ENCODE results near the gene TJP2. TPM values are rescaled to one million over a fixed set of nuclear protein-coding genes. Genes with fewer than 3 reads are reported as not detected.

The TJP2 gene
- total RNA-seq, 1 experiment from 2014 or later = 18.3 TPM

DNA sequence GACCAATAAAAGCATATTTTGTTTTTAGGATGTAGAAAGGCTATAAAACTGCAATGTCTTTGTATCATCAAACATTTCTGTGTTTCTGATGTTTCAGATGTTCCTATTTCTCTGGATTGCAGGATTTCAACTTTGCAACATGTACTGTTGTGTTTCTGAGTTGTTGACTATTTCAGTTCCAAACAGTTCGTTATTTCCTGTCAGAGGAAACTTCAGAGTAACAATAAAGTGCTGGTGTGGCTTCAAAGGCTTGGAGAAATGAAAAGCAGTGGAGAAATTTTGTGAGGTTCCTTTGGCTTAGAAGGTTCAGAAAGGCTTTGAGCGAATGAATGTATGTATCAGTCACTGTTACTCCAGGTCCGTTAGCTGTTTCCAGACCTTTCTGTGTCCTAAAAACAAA lies 17.2 kb downstream of the TJP2 start:
- DNase-seq (ENCODE audit: low read depth) = no peak

DNA sequence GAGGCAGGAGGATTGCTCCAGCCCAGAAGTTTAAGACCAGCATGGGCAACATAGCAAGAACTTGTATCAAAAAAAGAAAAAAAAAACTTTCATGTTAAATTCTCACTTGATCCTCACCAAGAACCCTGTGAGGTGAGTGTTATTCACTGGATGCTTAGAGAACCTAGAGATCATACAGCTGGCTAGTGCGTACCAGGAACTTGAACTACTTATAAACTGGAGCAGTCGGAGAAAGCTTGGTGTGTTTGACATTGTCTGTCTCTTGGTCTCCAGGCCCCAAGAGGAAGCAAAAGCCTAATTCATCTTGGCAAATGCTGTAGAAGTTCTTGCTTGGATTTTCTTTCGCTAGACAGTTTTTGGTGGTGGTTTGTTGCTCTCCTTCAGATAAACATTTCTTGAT lies 18.1 kb downstream of the TJP2 start:
- no peak for DNase-seq (ENCODE audit: low read depth)

DNA sequence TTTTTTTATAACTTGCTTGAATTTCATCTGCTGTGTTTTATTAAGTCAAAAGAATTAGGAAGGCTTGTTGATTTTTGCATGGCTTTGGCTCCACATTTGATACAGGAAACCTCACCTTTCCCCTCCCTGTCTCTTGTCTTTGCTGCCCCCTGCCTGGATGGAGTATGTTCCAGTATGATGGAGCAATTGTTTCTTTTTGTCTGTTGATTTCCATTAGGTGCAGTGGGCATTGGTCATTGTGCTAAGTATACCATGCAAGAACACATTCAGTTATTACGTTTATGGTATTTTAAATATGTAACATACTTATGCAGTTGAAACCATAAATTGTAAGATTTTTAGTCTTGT lies 19.6 kb downstream of the TJP2 start:
- DNase-seq (ENCODE audit: low read depth) = no peak

DNA sequence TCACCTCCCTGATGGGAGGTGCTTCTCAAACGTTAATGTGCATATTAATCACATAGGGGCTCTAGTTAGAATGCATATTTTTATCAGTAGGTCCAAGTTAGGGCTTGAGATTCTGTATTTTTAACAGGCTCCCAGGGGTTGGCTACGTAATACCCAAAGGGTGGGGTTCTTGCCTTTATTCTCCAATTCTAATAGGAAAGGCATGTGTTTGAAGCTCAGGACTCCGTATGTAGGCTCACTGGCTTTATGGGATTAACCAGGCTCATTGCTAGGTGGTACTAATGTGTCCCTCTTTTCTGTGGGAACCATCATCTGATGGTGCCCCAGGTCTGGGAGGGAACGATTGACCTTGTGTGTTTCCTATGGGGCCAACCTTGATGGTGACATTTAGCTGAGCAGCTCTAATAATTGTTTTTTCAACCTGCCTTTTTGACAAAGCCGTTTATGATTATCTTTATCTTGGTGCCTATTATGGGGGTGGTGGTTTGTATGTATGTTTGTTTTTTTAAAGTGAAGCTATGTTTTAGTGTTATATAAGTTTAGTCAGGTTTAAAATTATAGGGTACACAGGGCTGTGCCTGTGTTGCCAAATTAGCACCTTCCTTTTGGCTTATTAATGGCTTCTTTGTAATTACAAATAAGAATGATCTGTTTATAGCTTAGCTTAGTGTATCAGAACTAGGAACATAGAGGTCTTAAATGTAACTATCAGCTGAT lies 20.8 kb downstream of the TJP2 start:
- DNase-seq (ENCODE audit: low read depth) = no peak

DNA sequence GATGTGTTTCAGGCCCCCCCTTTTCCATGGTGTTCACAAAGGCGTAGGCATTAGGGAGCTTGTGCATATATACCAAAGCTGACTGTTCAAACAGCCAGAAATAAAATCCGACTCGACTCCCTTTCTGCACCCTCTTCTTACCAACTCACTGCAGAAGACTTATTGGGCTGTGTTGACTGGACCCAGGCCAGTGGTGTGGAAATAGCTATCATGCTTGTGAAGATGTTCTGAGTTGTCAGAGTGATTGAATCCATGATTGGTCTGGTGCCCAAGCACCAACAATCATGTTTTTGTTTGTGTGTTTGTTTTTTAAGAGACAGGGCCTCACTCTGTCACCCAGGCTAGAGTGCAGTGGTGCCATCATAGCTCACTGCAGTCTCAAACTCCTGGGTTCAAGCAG lies 21.6 kb downstream of the TJP2 start:
- DNase-seq (ENCODE audit: low read depth) = no peak

DNA sequence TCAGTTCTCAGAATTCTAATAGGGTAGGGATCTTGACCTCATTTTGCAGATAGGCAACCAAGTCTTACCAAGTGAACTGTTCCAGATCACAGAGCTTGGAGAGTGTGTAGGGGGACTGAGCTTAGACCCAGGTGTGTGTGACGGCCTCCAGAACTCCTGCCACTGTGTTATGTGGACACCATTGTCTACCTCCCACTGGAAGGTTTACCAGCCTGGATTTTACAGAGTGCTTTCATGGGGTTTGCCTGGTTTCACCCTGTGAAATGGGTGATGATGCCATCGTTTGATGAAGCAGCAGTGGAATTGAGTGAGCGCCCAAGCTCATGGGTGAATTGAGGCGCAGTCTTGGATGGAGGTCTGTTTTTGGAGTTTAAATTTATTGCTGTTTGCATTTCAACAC lies 23.6 kb downstream of the TJP2 start:
- no peak for DNase-seq (ENCODE audit: low read depth)

DNA sequence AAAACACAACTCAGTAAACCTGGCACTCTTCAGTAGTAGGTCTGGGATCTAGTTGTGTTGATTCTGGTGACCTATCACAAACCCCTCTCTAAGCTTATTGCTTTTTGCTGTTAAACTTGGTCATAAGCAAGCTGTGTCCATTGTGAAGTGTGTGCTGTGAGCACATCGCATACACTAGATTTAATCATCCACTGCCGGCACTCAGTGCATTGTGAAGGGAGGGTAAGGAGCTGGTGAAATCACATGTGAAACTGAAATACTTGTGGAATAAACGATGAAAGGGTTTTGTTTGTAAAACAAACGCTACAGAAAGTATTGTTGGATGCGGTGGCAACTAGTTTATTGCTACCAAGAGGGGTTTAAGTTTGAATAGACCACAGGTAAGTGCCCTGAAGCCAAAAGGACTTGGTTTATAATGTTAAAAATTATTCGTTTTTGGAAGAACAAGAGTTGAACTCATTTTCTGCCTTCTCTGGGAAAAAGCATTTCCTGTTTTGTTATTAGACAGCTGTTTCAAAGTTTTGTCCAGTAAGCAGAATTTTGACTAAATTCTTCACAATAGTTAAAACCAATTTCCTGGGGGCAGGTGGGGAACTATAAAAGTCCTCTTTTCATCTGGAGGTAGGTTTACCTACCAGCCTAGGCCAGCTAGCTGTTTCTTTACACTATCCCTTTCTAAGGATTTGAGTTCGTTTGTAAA lies 24.6 kb downstream of the TJP2 start:
- no peak for DNase-seq (ENCODE audit: low read depth)

DNA sequence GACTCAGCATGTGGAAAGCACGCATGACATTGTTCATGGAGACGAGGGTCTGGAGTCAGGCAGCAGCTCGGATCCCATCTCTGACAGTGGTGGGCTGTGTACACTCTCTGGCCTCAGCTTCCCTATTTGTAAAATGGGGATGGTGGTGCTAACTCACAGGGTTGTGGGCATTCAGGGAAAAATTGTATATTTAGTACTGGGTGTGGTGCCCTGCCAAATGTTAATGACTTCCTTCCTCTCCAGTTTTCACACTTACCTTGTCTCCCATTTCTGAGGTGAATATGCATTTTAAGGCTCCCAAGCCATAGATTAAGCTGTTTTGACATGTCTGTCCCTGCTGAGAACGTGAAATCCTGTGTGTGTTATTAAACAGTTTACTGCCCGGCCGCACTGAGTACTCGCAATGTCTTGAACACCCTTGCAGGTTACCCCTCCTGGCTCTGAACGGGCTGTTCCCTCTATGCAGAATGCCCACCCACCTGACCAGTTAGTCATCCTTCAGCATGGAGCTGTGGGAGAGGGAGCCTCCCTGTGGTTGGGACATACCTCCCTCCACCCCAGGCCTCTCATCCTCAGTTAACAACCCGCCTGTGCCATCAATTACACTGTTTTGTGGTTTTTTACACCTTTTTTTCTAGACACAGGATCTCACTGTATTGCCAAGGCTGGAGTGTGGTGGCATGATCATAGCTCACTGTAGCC lies 25.8 kb downstream of the TJP2 start:
- DNase-seq (ENCODE audit: low read depth) = peak; percentile 33

DNA sequence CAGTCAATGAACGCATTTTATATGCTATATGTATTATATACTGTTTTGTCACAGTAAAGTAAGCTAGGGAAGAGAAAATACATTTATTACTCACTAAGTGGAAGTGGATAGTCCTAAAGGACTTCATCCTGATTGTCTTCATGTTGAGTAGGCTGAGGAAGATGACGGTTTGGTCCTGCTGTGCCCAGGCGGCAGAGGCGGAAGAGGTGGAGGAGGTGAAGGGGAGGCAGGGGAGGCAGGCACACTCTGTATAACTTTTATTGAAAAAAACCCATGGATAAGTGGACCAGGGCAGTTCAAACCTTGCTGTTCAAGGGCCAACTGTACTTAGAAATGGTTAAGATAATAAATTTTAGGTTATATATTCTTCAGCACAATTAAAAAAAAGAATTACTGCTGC lies 28.5 kb downstream of the TJP2 start:
- DNase-seq (ENCODE audit: low read depth) = no peak

DNA sequence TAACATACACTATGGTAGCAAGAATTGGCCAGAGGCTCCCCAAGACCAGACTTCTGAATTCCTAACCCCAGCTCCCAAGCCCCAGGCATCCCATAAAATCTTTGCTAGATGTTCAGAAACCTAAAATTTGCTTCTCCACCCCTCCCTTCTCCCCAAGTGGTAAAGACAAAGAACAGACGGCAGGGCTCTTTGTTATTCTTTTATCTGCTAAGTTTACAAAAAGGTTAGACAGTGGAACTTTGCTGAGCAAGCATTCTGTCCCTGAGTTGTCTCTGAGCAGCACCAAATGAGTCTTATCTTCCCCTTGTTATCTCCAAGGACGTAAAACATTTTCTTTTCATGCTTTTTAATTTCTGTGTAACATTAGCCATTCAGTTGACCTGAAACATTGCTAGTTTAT lies 30.2 kb downstream of the TJP2 start:
- no peak for DNase-seq (ENCODE audit: low read depth)

DNA sequence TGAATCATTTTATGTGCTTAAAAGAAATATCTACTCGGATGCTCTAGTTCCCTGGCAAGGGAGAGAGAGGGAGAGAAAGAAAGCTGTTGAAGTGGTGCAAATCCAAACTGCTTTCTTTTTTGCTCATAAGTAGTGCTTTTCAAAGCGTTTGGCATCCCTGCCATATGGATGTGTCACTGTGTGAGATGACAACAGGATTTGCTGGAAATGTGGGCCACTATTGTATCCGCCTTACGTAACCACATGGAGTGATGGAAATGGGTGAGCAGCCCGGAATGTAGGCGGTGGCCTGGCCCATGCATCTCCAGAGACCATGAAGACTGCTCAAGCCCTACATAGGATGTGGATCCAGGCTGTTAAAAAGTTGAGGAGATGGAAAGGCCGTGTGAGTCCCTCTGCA lies 30.8 kb downstream of the TJP2 start:
- DNase-seq (ENCODE audit: low read depth) = peak; percentile 43

DNA sequence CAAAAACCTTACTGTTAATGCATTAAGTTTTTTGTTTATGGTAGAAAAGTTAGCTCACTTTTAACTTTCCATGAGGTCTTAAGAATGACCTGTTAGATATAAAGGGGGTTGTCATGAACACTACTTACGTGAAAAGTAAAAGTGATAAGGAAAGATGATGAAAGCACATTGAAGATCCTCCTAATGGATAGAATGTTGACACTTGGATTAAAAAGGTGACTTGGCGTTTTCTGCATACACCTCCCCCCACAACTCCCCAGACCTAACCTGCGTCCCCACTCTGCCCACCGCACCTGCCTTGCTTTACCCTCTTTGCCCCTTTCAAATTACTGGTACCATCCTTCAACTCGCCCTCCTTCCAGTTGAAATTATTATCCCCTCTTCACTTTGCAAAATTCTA lies 32.0 kb downstream of the TJP2 start:
- no peak for DNase-seq (ENCODE audit: low read depth)

DNA sequence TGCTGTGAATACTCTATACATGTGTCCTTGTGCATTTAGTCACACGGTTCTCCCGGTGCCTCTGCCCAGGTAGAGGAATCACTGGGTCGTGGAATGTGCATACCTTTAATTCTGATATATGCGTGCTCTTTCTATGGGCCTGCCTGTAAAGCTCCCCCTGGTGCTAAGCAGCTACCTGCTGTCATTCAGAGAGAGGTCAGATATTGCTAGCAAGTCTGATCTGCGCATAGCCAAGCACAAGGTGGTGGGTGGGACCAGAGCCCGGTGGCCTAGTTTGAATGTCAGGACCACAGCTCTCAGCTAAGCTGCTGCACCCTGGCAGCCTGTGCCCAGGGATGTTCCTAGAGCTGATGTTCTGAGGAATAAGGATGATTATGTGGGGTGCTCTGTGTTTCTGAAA lies 33.4 kb downstream of the TJP2 start:
- DNase-seq (ENCODE audit: low read depth) = no peak

DNA sequence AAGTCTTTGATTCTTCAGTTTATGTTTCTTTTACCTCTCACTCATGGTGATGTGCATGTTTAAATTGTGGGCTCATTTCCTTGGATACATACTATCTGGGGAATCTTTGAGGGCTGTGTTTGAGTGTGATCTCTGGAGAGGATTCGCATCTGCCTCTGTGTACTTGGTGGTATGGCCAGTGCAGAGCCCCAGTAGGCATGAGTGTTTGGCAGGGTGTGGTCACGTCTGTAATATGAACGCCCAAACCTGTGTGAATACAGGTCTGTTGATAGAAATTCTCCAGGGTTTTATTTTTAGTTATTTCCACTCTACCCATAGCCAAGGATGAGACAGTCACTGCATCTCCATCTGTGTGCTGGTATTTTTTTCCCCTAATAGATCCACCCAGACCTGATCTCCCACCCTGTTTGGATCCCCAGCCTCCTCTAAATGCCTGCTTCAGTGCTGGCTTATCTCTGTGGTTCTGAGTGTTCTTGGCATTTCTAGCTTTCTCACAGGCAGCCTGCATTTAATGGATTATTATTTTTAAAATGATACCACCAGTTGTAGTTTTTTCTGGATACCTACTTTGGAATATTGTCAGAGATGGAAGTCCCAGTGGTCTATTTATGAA lies 37.5 kb downstream of the TJP2 start:
- no peak for DNase-seq (ENCODE audit: low read depth)

DNA sequence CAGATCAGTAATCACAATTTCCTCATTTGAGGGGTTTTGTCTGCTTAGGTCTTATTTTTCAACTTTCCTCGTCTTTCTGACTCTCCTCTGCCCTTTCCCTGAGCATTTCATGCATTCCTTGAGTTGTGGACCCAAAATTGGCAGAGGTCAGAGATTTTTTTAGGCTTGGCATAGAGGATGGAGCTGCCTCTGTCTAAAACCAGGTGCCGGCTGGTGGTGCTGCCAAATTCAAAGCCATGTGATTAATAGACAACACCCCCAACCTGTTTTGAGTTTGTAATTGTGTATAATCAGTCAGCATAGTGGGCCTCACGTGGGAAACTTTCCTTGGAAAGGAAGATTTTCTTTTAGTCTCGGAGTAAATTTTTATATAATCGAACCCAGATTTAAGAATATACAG lies 39.6 kb downstream of the TJP2 start:
- no peak for DNase-seq (ENCODE audit: low read depth)

DNA sequence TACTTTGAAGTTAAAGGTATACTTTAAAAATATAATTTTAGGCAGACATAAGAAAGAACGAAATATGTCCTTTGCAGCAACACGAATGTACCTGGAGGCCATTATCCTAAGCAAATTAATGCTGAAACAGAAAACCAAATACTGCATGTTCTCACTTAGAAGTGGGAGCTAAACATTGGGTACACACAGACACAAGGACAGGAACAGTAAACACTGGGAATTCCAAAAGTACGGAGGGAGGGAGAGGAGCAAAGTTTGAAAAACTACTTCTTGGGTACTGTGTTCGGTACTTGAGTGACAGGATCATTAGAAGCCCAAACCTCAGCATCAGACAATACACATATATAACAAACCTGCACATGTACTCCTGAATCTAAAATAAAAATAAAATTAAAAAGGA lies 40.9 kb downstream of the TJP2 start:
- DNase-seq (ENCODE audit: low read depth) = no peak

DNA sequence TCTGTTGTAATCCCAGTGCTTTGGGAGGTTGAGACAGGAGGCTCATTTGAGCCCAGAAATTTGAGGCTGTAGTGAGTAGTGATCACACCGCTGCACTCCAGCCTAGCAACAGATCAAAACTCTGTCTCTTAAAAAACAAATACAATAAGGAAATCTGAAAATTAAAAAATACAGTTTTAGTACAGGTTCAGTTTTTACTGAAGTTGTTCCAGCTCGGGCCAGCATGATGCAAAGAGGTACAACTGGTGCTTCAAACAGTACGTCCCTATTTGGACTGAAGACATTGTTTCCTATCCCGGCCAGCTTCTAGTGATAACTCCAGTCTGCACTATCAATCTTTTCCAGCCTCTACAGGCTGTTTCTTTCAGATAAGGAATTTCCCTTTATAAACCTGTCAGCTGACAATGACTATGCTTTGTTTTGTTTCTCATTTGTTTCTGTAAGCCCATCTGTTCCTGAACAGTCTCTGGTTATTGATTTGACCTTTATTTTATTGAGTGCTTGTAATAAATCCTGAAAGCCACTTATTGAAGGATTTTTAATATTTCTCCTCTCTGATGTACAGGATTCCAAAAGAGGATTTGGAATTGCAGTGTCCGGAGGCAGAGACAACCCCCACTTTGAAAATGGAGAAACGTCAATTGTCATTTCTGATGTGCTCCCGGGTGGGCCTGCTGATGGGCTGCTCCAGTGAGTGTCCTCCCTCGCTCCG lies 41.9 kb downstream of the TJP2 start:
- no peak for DNase-seq (ENCODE audit: low read depth)

DNA sequence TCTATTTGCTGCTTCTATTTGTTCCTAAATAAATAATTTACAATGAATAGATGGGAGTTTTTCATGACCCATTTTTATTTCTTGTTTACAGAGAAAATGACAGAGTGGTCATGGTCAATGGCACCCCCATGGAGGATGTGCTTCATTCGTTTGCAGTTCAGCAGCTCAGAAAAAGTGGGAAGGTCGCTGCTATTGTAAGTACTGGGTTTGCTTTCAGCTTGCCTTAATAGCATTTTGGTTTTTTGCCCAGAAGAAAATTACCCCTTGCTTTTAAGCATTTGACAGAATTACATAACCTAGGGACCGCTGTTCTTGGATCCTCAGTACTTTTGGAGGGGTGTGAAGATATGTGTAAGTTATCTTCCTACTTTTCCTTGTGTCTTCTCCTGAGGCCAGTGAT lies 44.1 kb downstream of the TJP2 start:
- DNase-seq (ENCODE audit: low read depth) = no peak

DNA sequence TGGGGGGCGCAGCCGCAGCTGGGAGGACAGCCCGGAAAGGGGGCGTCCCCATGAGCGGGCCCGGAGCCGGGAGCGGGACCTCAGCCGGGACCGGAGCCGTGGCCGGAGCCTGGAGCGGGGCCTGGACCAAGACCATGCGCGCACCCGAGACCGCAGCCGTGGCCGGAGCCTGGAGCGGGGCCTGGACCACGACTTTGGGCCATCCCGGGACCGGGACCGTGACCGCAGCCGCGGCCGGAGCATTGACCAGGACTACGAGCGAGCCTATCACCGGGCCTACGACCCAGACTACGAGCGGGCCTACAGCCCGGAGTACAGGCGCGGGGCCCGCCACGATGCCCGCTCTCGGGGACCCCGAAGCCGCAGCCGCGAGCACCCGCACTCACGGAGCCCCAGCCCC lies 47.0 kb downstream of the TJP2 start:
- no peak for DNase-seq (ENCODE audit: low read depth)

DNA sequence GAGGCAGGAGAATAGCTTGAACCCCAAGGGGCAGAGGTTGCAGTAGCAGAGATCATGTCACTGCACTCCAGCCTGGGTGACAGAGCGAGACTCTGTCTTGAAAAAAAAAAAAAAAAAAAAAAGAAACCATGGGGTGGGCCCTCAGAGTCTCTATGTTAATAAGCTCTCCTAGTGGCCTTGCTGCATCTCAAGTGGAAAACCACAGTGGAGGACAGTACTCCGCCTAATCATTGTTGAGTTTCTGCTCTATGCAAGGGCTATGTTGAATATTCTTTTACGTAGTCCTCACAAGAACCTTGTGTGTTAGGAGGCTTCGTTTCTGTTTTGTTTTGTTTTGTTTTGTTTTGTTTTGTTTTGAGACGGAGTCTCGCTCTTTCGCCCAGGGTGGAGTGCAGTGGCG lies 48.9 kb downstream of the TJP2 start:
- DNase-seq (ENCODE audit: low read depth) = no peak

DNA sequence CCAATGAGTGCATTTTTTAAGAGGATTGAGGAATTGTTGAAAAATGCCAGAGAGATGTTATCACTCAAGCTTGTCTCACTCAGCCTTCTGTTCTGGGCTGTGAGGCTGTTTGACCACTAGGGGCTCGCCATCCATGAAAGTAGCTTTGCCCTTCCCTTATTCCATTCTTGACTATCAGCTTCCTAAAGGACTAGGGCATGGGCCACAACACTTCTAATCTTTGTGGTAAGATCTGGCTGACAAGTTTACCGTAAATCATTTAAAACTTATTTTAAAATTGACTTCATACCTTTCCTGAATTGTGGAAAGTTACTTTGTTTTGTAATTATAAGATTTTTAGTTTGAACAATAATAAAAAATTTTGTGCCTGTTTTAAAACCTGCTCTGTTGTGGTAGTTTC lies 49.5 kb downstream of the TJP2 start:
- DNase-seq (ENCODE audit: low read depth) = peak; percentile 61

DNA sequence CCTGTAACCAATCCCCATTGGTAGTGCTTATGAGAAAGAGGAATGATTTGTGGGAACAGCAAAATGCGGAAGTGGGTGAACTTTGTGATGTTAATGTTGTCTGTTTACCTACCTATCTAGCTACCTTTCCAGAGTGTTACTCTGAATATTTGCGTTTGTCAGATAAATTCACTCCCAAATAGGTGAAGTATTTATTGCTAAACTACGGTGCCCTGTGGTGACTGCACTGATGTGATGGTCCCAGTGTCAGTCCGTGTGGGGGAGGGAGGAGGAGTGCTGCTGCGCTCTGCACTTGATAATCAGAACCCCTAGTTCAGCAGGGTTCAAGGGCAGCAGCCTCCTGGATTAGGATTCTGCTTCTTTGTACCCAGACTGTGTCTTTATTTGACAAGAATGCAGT lies 55.3 kb downstream of the TJP2 start:
- no peak for DNase-seq (ENCODE audit: low read depth)

Data from RPMI7951 (cell line).